Thyroid gland (tissue), 4 donors: ENCODE results near the gene MYH7B. TPM values are rescaled to one million over a fixed set of nuclear protein-coding genes. Genes with fewer than 3 reads are reported as not detected.

Experiments
- DNase-seq, 2 donors: peaks; one replicate each; pipeline ENCODE4 v3.0.0-alpha.2; 2019
- H3K27ac ChIP-seq, 3 donors: fragments of 200-600 bp; sonication (generic); 1 replicate in 2 of 3; 2 replicates in 1 of 3; pipeline ENCODE4 v1.5.1; 2016 to 2019; ENCODE audit warnings: mild to moderate bottlenecking in 1 of 3, moderate library complexity in 1 of 3
- H3K27me3 ChIP-seq: fragments of 200-600 bp; sonication (generic); one replicate; pipeline ENCODE4 v1.5.1; 2019
- H3K36me3 ChIP-seq, 2 donors: fragments of 200-600 bp; sonication (generic); one replicate each; pipeline ENCODE4 v1.5.1; 2016 to 2019
- H3K4me1 ChIP-seq, 2 donors: fragments of 200-600 bp; sonication (generic); one replicate each; pipeline ENCODE4 v1.5.1; 2017 to 2019
- H3K4me3 ChIP-seq, 3 donors: fragments of 200-600 bp; sonication (generic); replicated peaks in 1 of 3; 1 replicate in 2 of 3; 2 replicates in 1 of 3; pipeline ENCODE4 v1.5.1; 2016; ENCODE audit warnings: mild to moderate bottlenecking in 1 of 3
- H3K9me3 ChIP-seq: fragments of 200-600 bp; sonication (generic); one replicate; pipeline ENCODE4 v1.5.1; 2017
- POLR2A ChIP-seq, 2 donors: fragments of 450-650 bp; IDR thresholded peaks; one replicate each; pipeline ENCODE4 v1.6.1; 2017; ENCODE audit warnings: antibody characterized with exemption in 2 of 2, mild to moderate bottlenecking in 2 of 2, moderate library complexity in 1 of 2
- WGBS, 2 donors: methylation state at CpG; one replicate each; pipeline ENCODE4 v1.1.5; 2017; 5-methylcytosine and 5-hydroxymethylcytosine counted together
- intact Hi-C: fragments of 100-400 bp; cut with DNase I; formaldehyde crosslinking; loops from one replicate; pipeline ENCODE4 v1.15.1; 2023
- total RNA-seq, 4 donors: library from RNA; depleted of rRNA; stranded (reverse); fragments of >200 nt; gene quantifications; one replicate each; pipeline ENCODE4 v1.2.3, GENCODE V29; 2016
- TF ChIP-seq, protein P1 (sequence below), 6 experiments: fragments of 200-600 bp in 3 of 6; fragments of 450-650 bp in 3 of 6; sonication (generic) in 3 of 6; IDR thresholded peaks; one replicate each; pipeline ENCODE4 v1.5.1; 2016 to 2019; ENCODE audit warnings: antibody characterized with exemption in 6 of 6, mild to moderate bottlenecking in 2 of 6, inconsistent platforms in 1 of 6, moderate library complexity in 1 of 6

The MYH7B gene
- total RNA-seq, 4 donors from 2014 or later = 0.63 to 2.0 (median 1.4) TPM

DNA sequence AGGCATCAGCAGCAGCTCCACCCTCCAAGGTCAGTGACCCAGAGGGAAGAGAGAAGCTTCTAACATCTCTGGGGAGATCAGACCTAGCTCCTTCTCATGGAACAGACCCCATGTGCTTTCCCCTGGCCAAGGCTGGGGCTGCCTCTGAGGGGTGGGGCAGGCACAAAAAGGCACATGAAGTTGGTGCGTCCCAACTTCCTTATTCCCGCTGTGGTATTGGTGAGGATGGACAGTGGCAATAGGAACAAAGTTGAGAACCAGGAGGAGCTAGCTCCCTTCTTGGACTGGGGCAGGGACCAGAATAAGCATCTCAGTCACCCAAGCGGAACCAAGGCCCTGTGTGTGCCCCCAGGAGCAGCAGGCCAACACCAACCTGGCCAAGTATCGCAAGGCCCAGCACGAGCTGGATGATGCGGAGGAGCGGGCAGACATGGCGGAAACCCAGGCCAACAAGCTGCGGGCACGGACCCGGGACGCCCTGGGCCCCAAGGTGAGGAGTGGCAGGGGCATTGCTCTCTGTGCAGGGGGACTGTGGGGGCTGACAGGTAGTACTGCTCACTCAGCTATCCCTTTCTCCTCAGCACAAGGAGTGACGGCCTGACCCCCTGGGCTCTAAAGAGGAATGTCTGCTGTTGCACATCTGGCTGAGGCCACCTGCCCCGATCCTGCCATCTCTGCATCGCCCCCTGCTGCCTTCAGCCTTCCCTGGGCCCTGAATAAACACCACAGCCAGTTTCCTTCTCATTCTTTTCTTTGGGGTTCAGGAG, 46.1 kb downstream of the MYH7B start:
- WGBS, 2 donors = 88 to 91% methylated on average over 5 to 14 of the region's 15 CpGs
- TF ChIP-seq, protein P1, sequence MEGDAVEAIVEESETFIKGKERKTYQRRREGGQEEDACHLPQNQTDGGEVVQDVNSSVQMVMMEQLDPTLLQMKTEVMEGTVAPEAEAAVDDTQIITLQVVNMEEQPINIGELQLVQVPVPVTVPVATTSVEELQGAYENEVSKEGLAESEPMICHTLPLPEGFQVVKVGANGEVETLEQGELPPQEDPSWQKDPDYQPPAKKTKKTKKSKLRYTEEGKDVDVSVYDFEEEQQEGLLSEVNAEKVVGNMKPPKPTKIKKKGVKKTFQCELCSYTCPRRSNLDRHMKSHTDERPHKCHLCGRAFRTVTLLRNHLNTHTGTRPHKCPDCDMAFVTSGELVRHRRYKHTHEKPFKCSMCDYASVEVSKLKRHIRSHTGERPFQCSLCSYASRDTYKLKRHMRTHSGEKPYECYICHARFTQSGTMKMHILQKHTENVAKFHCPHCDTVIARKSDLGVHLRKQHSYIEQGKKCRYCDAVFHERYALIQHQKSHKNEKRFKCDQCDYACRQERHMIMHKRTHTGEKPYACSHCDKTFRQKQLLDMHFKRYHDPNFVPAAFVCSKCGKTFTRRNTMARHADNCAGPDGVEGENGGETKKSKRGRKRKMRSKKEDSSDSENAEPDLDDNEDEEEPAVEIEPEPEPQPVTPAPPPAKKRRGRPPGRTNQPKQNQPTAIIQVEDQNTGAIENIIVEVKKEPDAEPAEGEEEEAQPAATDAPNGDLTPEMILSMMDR (IDR thresholded peaks at IDR 0.05) = peak in 1 of 6 experiments; percentile 11
- TF ChIP-seq POLR2A (IDR thresholded peaks at IDR 0.05) = no peak
- H3K27me3 ChIP-seq = no peaks in the 10 kb centered on the region
- intact Hi-C loops = no loop called here
- H3K27ac ChIP-seq = no peak overlapping the region
- no peaks in the 10 kb centered on the region for H3K9me3 ChIP-seq
- no peak for DNase-seq
- H3K4me1 ChIP-seq = no peaks in the 10 kb centered on the region
- no peak overlapping the region for H3K4me3 ChIP-seq
- H3K36me3 ChIP-seq = peaks cover 81 to 84% of the 10 kb centered on the region in 2 donors

DNA sequence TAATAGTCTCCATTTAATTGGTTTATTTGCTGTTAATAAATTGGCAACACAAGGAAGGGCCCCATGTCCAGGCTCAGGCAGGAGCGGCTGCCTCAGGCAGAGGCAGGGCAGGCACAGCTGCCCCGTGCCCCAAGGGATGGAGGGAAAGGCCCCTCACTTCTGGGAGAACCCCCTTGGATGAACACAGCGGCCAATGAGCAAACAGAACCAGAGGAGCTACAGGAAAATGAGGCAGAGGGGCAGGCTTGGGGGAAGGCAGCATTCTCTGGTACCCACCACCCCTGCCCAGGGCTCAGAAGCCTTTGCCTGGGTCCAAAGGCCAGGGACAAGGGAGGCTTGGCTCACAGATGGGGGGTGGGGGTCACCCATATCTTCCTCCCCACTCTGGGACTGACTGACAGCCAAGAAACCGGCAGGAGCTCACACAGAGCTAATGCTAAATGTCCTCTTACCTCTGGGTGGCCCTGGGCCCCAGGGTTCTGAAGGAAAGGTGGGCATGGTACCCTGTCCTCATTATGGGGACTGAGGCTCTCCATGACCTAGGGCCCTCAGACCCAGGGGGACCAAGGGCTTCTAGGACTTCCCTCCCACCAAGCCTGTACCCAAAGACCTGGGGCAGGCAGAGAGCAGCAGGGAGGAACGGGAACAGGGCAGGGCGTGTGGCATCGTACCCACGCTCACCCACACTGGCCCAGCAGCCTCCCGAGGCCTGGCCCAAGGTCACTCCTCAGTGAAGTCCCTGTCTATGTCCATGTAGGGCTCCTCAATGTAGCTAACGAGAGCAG, 47.0 kb downstream of the MYH7B start:
- no peaks in the 10 kb centered on the region for H3K27me3 ChIP-seq
- H3K4me3 ChIP-seq = no peak overlapping the region
- DNase-seq = no peak
- WGBS, 2 donors = 87 to 97% methylated on average over 9 to 10 of the region's 10 CpGs
- H3K9me3 ChIP-seq = no peaks in the 10 kb centered on the region
- intact Hi-C loops = no loop called here
- H3K27ac ChIP-seq = no peak overlapping the region
- peaks cover 87 to 93% of the 10 kb centered on the region in 2 donors for H3K36me3 ChIP-seq
- TF ChIP-seq POLR2A (IDR thresholded peaks at IDR 0.05) = no peak
- TF ChIP-seq, protein P1 (IDR thresholded peaks at IDR 0.05) = no peak
- no peaks in the 10 kb centered on the region for H3K4me1 ChIP-seq

DNA sequence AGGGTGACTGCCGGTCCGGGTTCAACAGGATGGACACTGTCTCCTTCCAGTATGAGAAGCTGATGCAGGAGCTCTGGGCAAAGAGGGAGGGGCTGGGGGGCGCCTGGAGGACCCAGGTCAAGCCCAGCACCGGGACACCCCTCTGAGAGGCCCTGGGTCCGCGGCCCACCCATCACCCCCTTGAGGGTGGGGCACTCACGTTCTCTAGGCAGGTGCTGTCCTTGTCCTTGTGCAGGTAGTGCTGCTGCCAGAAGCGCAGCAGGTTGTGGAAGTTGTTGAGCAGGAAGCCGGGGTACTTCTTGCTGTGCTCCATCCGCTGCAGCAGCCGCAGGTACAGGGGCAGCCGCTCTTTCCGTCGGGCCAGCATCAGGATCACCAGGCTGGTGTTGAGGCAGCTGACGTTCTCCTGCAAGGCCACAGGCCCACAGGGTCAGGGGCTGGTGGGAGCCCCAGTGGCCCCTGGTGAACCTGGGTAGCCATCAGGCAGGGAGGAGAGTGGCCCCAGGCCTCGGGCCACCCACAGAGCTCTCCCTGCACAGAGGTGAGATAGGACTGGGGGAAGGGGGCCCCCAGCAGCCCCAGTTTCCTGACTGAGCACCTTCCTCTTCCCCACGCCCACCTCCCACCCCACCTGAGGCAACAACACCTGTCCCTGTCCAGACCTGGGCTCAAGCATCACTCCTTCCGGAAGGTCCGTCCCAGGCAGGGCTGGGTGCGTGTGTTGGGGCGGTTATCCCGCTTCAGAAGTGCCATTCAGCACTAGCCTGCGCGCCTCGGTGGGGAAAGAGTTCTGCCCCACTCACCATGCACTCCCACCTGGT, 47.8 kb downstream of the MYH7B start:
- intact Hi-C loops = no loop called here
- DNase-seq = no peak

DNA sequence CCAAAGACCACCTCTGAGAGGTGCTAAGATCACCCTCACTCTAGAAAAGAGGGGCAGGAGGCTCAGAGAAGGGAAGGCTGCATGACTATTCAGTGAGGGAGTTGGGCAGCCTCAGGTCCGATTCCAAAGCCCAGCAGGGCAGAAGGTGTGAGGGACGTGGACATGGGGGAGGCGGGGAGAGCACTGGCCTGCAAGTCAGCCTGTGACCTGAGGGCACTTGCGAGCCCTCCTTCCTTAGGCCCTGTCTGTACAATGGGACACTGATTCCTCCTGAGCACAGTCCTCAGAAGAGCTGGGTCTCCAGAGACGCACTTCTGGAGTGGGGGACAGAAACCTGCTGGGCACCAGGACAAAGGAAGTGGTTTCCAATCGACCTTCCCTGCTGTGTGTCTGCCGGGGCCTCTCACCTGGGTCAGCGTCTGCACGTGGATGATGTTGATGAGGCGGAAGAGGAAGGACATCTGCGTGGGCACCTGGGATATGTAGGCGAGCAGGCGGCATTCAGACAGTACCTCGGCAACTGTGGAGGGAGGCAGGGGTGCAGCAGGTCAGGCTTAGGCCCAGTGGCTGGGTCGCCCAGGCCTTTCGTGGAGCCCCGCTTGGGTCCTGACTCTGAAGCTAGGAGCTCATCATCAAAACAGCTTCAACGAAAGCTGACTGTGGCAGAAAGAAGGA, 48.5 kb downstream of the MYH7B start:
- 89 to 95% methylated on average over 17 to 18 of the region's 18 CpGs for WGBS, 2 donors
- intact Hi-C loops = no loop called here
- H3K4me3 ChIP-seq = no peak overlapping the region
- H3K27me3 ChIP-seq = no peaks in the 10 kb centered on the region
- TF ChIP-seq, protein P1 (IDR thresholded peaks at IDR 0.05) = no peak
- no peak for TF ChIP-seq POLR2A (IDR thresholded peaks at IDR 0.05)
- no peak for DNase-seq
- no peaks in the 10 kb centered on the region for H3K4me1 ChIP-seq
- no peaks in the 10 kb centered on the region for H3K9me3 ChIP-seq
- no peak overlapping the region for H3K27ac ChIP-seq
- peaks cover 92 to 97% of the 10 kb centered on the region in 2 donors for H3K36me3 ChIP-seq

More for the DNA sequence above, 47.8 kb downstream of the MYH7B start:
- no peaks in the 10 kb centered on the region for H3K4me1 ChIP-seq
- H3K9me3 ChIP-seq = no peaks in the 10 kb centered on the region
- H3K27me3 ChIP-seq = no peaks in the 10 kb centered on the region
- TF ChIP-seq POLR2A (IDR thresholded peaks at IDR 0.05) = no peak
- TF ChIP-seq, protein P1 (IDR thresholded peaks at IDR 0.05) = no peak
- 93 to 94% methylated on average over 11 to 21 of the region's 25 CpGs for WGBS, 2 donors
- peaks cover 93 to 97% of the 10 kb centered on the region in 2 donors for H3K36me3 ChIP-seq
- no peak overlapping the region for H3K27ac ChIP-seq
- H3K4me3 ChIP-seq = no peak overlapping the region
